ENCODE measurements around the gene MRTFA. TPM values are rescaled to one million over a fixed set of nuclear protein-coding genes. Genes with fewer than 3 reads are reported as not detected.

The MRTFA gene
- total and polyA plus RNA-seq, 9 of the 15 experiments (the other 6 are each of a cell fraction or from before 2014, with no cell fraction given), result 0.84 to 21.1 (median 3.7) TPM

DNA sequence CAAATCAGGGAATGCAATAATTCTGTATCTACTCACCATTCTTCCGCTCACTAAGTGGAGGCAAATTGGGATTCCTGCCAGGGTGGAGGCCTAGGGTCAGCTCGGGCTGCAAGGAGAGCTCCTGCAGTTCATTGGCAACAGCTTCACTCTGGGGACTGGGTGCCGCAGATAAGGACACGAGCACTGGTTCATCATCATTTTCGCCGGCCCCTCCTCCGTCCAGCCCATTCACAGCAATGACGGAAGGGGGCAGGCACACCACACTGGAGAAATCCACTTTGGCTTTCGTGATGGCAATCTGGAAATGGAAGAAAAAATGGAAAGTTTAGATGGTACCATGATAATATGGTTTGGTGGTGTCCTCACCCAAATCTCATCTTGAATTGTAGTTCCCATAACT is 84.4 kb downstream of the MRTFA start (continued):
- TF ChIP-seq SRSF1 (IDR thresholded peaks at IDR 0.05; ENCODE audit: low read depth, low read length), result no peak
- TF ChIP-seq DPF2 (IDR thresholded peaks at IDR 0.05), result peak; percentile 90
- TF ChIP-seq ETS2 (tag; IDR thresholded peaks at IDR 0.05; ENCODE audit: borderline replicate concordance, poor library complexity, severe bottlenecking), result no peak
- TF ChIP-seq ZNF583 (CRISPR knock-in tag; IDR thresholded peaks at IDR 0.05), result no peak
- peak; percentile 78 for TF ChIP-seq BHLHE40 (IDR thresholded peaks at IDR 0.05; ENCODE audit: low read length)
- TF ChIP-seq PCBP2 (IDR thresholded peaks at IDR 0.05; ENCODE audit: low read depth, low read length, poor library complexity, severe bottlenecking), result no peak
- TF ChIP-seq MAFF (IDR thresholded peaks at IDR 0.05; ENCODE audit: low read length), result no peak
- no peak for TF ChIP-seq HNRNPLL (IDR thresholded peaks at IDR 0.05; ENCODE audit: low read depth, low read length, poor library complexity, severe bottlenecking)
- peak; percentile 67; the same call in 1 of the 2 replicates for TF ChIP-seq STAT5A (IDR thresholded peaks at IDR 0.05; ENCODE audit: borderline replicate concordance, low read length)
- no peak for TF ChIP-seq DIDO1 (tag; IDR thresholded peaks at IDR 0.05; ENCODE audit: low read depth)
- TF ChIP-seq ZBTB9 (CRISPR knock-in tag; IDR thresholded peaks at IDR 0.05), result no peak
- TF ChIP-seq, protein P1, sequence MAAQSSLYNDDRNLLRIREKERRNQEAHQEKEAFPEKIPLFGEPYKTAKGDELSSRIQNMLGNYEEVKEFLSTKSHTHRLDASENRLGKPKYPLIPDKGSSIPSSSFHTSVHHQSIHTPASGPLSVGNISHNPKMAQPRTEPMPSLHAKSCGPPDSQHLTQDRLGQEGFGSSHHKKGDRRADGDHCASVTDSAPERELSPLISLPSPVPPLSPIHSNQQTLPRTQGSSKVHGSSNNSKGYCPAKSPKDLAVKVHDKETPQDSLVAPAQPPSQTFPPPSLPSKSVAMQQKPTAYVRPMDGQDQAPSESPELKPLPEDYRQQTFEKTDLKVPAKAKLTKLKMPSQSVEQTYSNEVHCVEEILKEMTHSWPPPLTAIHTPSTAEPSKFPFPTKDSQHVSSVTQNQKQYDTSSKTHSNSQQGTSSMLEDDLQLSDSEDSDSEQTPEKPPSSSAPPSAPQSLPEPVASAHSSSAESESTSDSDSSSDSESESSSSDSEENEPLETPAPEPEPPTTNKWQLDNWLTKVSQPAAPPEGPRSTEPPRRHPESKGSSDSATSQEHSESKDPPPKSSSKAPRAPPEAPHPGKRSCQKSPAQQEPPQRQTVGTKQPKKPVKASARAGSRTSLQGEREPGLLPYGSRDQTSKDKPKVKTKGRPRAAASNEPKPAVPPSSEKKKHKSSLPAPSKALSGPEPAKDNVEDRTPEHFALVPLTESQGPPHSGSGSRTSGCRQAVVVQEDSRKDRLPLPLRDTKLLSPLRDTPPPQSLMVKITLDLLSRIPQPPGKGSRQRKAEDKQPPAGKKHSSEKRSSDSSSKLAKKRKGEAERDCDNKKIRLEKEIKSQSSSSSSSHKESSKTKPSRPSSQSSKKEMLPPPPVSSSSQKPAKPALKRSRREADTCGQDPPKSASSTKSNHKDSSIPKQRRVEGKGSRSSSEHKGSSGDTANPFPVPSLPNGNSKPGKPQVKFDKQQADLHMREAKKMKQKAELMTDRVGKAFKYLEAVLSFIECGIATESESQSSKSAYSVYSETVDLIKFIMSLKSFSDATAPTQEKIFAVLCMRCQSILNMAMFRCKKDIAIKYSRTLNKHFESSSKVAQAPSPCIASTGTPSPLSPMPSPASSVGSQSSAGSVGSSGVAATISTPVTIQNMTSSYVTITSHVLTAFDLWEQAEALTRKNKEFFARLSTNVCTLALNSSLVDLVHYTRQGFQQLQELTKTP (IDR thresholded peaks at IDR 0.05; ENCODE audit: low read depth in 1 of 2, partially characterized antibody in 2 of 2), result no peak
- TF ChIP-seq L3MBTL2 (IDR thresholded peaks at IDR 0.05), result no peak; the same call in 1 of the 2 replicates
- TF ChIP-seq LEF1 (IDR thresholded peaks at IDR 0.05), result peak; percentile 56; the same call in 1 of the 2 replicates
- TF ChIP-seq CSDE1 (IDR thresholded peaks at IDR 0.05), result no peak
- no peak for TF ChIP-seq NR3C1 (CRISPR knock-in tag; IDR thresholded peaks at IDR 0.05)
- no peak for TF ChIP-seq ZKSCAN8 (CRISPR knock-in tag; IDR thresholded peaks at IDR 0.05)
- TF ChIP-seq CREB5 (CRISPR knock-in tag; IDR thresholded peaks at IDR 0.05), result no peak
- TF ChIP-seq ZBED1 (IDR thresholded peaks at IDR 0.05), result no peak
- no peak for TF ChIP-seq RBFOX2 (IDR thresholded peaks at IDR 0.05; ENCODE audit: low read depth, low read length)
- TF ChIP-seq ZFX (CRISPR knock-in tag; IDR thresholded peaks at IDR 0.05), result peak; percentile 47
- no peak for TF ChIP-seq ZBTB26 (CRISPR knock-in tag; IDR thresholded peaks at IDR 0.05)
- no peak for TF ChIP-seq FUS (optimal IDR thresholded peaks at IDR 0.05; ENCODE audit: low read depth, low read length)
- no peak for TF ChIP-seq SIRT6 (IDR thresholded peaks at IDR 0.05; ENCODE audit: low read depth, low read length)
